ENCODE measurements around the gene TMEM43.

The TMEM43 gene

GRCh38 chr3:14123308-14124222, 1.3 kb upstream of the TMEM43 start:
- DNase-seq = no peak

DNA sequence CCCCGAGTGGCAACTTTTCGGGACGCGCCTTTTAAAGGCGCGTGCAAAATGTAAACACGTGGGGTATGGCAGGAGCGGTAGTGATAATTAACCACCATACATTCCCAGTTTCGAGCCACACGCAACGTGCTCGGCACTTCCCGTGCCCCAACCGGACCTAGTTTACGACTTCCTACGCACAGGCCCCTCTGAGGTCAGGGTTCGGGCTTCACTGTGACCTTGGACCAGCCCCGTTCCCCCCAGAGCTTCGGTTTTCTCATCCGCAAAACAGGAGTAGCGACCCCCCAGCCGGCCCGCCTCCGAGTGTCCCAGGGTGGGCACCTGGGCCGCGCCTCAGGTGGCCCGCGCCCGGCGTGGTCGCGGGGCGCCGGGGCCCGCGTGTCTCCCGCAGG, 633 bp upstream of the TMEM43 start:
- peak; percentile 54 for DNase-seq

GRCh38 chr3:14125193-14126016, 553 bp downstream of the TMEM43 start:
- peak; percentile 97 for DNase-seq

- DNase-seq = no peak
Observed at GRCh38 chr3:14126017-14126886, 1.4 kb downstream of the TMEM43 start.

DNA sequence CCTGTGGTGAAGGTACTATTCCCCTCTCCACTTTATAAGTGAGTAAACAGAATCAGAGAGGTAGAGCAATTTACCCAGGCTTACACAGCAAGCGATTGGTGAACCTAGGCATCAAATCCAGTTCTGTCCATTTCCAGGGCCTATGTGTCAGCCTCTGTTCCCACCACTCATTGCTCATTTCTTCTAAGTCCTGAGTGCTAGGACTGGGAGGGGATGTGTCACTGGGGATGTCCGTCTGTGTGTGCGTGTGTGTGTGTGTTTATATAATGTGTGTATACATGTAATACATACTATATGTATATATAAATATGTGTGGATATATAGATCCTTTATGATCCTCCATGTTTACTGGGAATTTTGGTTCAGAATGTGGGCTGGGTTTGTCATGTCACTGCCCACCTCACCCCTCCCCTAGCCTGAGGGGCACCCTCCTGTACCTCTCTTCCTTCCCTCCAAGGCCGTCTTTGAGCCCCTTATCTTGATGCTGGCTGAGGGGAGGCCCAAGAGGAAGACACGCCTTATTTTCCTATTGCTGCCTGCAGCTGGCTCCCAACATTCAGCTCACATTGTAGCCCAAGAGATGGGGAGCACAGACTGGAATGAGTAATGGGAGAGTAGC, 2.1 kb downstream of the TMEM43 start:
- no peak for DNase-seq

DNA sequence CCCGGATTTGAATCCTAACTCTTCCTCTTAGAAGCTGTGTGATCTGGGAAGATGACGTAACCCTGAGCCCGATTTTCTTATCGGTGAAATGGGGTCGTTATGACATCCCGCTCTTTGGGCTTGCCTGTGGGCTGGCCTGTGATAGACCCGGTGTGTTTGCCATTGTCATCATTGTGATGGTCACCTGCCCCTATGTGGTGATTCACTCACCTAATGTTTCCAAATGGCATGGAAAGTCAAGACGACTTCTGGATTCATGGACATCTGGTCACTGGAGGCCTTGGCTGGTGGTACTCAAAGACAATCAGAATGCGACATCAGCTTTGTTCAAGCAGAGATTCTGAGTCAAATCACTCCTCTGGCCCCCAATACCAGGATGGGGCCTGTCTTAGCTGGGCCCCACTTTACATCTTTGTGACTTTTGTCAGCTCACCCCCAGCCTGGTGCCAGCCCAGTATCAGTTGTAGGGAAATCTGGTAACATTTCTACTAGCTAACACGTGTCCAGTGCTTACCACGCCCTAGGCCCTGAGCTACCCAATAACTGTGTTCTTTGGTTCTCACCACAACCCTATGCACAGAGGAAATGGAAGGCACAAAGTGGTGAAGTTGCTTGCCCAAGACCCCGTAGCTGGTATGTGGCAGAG, 2.8 kb downstream of the TMEM43 start:
- DNase-seq = no peak

DNA sequence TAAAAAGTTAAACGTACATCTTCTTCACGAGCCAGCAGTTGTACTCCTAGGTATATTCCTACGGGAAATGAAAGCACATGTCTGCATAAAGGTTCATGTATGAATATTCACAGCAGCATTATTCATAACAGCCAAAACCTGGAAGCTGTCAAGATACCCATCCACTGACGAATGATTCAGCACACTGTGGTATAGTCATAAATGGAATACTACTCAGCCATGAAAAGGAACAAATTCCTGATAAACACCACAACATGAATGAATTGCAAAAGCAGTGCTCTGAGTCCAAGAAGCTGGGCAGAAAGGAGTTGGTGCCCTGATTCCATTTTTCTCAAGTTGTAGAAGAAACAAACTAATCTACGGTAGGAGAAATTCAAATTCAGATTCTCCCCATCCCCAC, 3.9 kb downstream of the TMEM43 start:
- no peak for DNase-seq

- DNase-seq = no peak
Observed at GRCh38 chr3:14129296-14129695, 4.4 kb downstream of the TMEM43 start.

- DNase-seq = no peak
Observed at GRCh38 chr3:14130230-14130629, 5.4 kb downstream of the TMEM43 start.

- no peak for DNase-seq
Observed at GRCh38 chr3:14130707-14131106, 5.9 kb downstream of the TMEM43 start.

DNA sequence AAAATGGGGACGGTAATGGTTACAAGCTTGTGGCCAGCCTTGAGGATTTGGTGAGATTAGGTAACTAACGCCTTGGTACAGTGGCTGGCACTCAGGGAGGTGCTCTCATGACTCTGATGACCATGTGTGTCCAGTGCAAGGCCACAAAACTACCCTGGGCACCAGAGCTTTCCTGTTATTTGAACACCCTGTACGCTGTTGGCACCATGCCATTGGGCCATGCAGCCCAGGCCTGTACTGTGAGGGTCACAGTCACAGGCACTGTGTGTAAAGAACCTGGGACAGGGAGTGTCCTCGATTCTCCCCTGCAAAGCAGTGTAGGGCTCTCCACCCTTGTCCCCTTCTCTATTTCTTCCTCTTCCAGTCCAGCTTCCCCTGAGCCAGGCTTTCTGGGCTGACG, 6.3 kb downstream of the TMEM43 start:
- DNase-seq = no peak

DNA sequence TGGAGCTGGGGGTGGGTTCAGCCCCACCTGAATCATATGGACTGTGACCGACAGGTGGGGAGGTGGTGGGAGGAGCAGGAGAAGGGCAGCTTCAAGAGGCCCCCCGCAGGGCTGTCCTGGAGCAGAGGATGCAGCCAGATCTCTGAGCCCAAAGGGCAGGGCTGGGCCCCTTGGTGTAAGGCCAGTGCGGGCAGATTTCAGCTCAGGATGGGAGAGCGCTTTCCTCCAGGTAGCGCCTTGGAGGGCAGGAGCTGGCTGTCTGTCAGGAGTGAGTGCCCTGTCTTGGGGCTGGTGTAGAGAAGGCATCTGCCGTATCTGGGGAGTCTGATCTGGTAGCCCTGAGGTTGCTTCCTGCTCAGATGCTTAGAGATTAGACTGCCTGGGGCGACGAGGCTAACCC, 7.3 kb downstream of the TMEM43 start:
- no peak for DNase-seq

GRCh38 chr3:14132689-14133088, 7.8 kb downstream of the TMEM43 start:
- DNase-seq = no peak

DNA sequence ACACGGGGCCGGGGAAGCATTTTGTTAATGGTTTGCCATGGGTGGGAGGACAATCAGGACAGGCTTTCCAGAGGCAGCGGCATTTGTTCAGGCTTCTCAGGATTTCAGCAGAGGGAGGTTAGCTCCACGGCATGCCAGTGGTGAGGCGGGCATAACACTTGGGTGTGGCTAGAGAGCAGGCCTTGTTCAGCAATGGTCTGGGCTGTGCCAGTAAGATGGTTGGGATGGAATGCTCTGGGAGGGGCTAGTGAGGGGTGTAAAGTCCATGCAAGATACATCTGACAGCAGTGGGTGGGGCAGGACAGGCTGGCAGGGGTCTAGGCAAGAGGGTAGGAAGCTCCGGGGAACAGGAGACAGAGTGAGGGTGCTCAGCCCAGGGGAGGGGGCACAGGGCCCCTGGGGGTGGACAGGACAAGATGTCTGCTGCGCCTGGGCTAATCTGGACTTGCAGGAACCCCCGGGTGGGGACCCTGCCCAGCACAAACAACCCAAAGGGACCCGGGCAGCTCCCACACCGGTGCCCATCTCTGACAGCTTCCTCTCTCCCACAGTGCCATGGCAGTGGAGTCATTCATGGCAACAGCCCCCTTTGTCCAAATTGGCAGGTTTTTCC, 8.4 kb downstream of the TMEM43 start:
- no peak for DNase-seq

- no peak for DNase-seq
Observed at GRCh38 chr3:14133876-14134275, 9.0 kb downstream of the TMEM43 start.

DNA sequence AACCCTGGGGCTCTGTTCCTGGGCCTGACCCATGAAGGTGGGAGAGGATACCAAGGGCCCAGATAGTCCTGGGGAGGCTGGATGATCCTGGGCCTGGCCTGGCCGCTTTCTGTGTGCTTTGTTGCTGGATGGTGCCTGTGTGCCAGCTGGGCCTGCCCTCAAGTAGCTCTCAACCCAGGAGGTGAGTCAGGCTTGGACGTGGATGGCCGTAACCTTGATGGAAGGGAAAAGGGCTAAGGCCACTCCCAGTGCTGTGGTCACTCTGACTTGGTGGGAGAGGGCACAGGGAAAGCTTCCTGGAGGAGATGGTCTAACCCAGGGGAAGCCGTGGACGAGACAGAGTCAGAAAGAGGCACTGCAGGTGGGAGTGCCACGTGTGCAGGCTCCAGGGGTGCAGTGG, 9.4 kb downstream of the TMEM43 start:
- DNase-seq = no peak

GRCh38 chr3:14135581-14135980, 10.7 kb downstream of the TMEM43 start:
- no peak for DNase-seq

DNA sequence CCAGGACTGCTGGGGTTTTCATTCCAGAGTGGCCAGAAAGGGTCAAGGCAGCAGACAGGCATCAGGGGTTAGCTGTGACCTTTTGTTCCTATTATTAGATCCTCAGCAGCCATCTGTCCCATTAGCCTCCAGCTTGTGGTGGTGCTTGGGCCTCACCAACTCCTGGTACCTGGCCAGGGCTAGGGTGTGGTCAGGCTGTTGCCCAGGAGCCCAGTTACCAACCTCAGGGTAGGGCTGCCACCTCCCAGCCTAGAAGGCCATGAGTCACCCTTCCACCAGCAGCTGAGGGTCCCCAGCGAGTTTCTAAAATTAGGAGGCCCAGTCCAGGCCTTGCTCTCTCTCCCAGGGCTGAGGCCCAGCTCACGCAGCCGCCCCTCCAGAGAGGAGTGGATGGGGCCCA, 12.2 kb downstream of the TMEM43 start:
- DNase-seq = no peak

- DNase-seq = no peak
Observed at GRCh38 chr3:14137445-14137844, 12.6 kb downstream of the TMEM43 start.

DNA sequence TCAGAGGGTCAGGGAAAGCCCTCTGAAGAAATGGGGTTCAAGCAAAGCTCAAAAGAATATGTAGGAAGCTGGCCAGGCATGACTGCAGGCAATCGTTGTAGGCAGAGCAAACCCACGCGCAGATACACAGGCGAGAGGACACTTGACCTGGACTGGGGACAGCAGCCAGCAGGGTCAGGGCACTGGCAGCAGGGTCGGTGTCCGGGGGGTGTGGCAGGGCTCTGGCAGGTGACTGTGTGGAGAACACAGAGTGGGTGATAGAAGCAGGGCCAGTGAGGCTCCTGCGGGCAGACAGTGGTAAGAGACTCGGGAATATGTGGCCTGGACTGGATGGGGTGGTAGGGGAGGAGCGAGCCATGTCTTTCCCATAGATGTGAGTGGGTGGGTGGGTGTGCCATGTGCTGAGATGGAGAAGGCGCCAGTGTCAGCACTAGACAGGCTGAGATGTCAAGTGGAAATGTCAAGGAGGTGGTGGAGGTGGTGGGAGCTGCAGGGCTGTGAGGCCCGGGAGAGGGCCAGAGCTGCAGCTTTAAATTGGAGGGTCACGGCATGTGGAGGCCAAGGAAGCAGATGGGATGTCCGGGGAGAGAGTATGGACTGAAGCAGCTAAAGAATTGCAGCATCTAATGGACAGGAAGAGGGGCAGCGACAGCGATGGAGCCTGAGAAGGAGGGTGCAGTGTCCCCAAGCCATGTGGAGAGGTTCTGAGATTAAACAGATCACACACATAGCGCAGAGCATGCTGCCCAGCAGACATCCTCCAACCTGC, 13.4 kb downstream of the TMEM43 start:
- no peak for DNase-seq

All from fibroblast of skin of scalp (primary cell).